GM08714 (cell line): ENCODE data around the gene AKR1B1.

Experiments used
- H3K4me3 ChIP-seq: fragments of 200-500 bp; sonication (Bioruptor generic); 2 replicates; pipeline ENCODE4 v1.5.1; 2014; ENCODE audit warnings: mild to moderate bottlenecking, low read length, inconsistent platforms
- ZNF274 ChIP-seq: IDR thresholded peaks from 2 replicates; pipeline ENCODE4 v1.6.1; 2012; ENCODE audit warnings: mild to moderate bottlenecking, low read depth, low read length

AKR1B1 gene

GRCh38 chr7:134395604-134396003 is 63.3 kb downstream of the AKR1B1 start:
- TF ChIP-seq ZNF274 = no peak

GRCh38 chr7:134394056-134394455 is 64.8 kb downstream of the AKR1B1 start:
- TF ChIP-seq ZNF274 = no peak
- H3K4me3 ChIP-seq = no peak overlapping the region

More at GRCh38 chr7:134395604-134396003, 63.3 kb downstream of the AKR1B1 start:
- H3K4me3 ChIP-seq = no peak overlapping the region
